ENCODE data around the gene RTKN2. TPM values are rescaled to one million over a fixed set of nuclear protein-coding genes. Genes with fewer than 3 reads are reported as not detected.

RTKN2 gene
- total RNA-seq, 4 donors from 2014 or later: 0.83 to 2.5 (median 0.94) TPM

GRCh38 chr10:62261666-62262065 lies 7.0 kb downstream of the RTKN2 start:
- no peaks in the 10 kb centered on the region for H3K27me3 ChIP-seq
- no peak for TF ChIP-seq POLR2A (IDR thresholded peaks at IDR 0.05)
- TF ChIP-seq POLR2AphosphoS5 (IDR thresholded peaks at IDR 0.05): no peak
- TF ChIP-seq CTCF (IDR thresholded peaks at IDR 0.05): no peak
- TF ChIP-seq EP300 (IDR thresholded peaks at IDR 0.05): no peak
- H3K4me3 ChIP-seq: no peak overlapping the region
- no peaks in the 10 kb centered on the region for H3K36me3 ChIP-seq
- H3K4me1 ChIP-seq: no peaks in the 10 kb centered on the region
- no peaks in the 10 kb centered on the region for H3K9me3 ChIP-seq
- no peak overlapping the region for H3K27ac ChIP-seq
- DNase-seq (ENCODE audit: low spot score in 2 of 2): no peak

- no peak for TF ChIP-seq POLR2A (IDR thresholded peaks at IDR 0.05)
- TF ChIP-seq POLR2AphosphoS5 (IDR thresholded peaks at IDR 0.05): no peak
- no peak for TF ChIP-seq CTCF (IDR thresholded peaks at IDR 0.05)
- no peak overlapping the region for H3K4me3 ChIP-seq
- H3K4me1 ChIP-seq: no peaks in the 10 kb centered on the region
- H3K36me3 ChIP-seq: no peaks in the 10 kb centered on the region
- 90% methylated on average over 1 of the region's 1 CpG for WGBS
- DNase-seq (ENCODE audit: low spot score in 2 of 2): no peak
- H3K27ac ChIP-seq: no peak overlapping the region
- no peaks in the 10 kb centered on the region for H3K9me3 ChIP-seq
- no peaks in the 10 kb centered on the region for H3K27me3 ChIP-seq
Observed at GRCh38 chr10:62259998-62260397, 8.6 kb downstream of the RTKN2 start.

GRCh38 chr10:62259456-62259855 lies 9.2 kb downstream of the RTKN2 start:
- no peaks in the 10 kb centered on the region for H3K9me3 ChIP-seq
- H3K27me3 ChIP-seq: no peaks in the 10 kb centered on the region
- TF ChIP-seq POLR2A (IDR thresholded peaks at IDR 0.05) (no peak), EP300 (IDR thresholded peaks at IDR 0.05) (no peak), POLR2AphosphoS5 (IDR thresholded peaks at IDR 0.05) (no peak), CTCF (IDR thresholded peaks at IDR 0.05) (no peak)
- DNase-seq (ENCODE audit: low spot score in 2 of 2): no peak
- no peaks in the 10 kb centered on the region for H3K4me1 ChIP-seq
- WGBS: 72% methylated on average over 4 of the region's 4 CpGs
- H3K4me3 ChIP-seq: no peak overlapping the region
- H3K36me3 ChIP-seq: no peaks in the 10 kb centered on the region
- no peak overlapping the region for H3K27ac ChIP-seq

GRCh38 chr10:62258926-62259325 lies 9.7 kb downstream of the RTKN2 start:
- Histone ChIP-seq H3K27ac (no peak overlapping the region), H3K36me3 (no peaks in the 10 kb centered on the region), H3K4me3 (no peak overlapping the region), H3K4me1 (no peaks in the 10 kb centered on the region), H3K27me3 (no peaks in the 10 kb centered on the region), H3K9me3 (no peaks in the 10 kb centered on the region)
- WGBS: 94% methylated on average over 3 of the region's 3 CpGs
- TF ChIP-seq CTCF (IDR thresholded peaks at IDR 0.05) (no peak), POLR2AphosphoS5 (IDR thresholded peaks at IDR 0.05) (no peak), POLR2A (IDR thresholded peaks at IDR 0.05) (no peak), EP300 (IDR thresholded peaks at IDR 0.05) (no peak)
- DNase-seq (ENCODE audit: low spot score in 2 of 2): no peak

- no peaks in the 10 kb centered on the region for H3K4me1 ChIP-seq
- no peak overlapping the region for H3K4me3 ChIP-seq
- H3K9me3 ChIP-seq: no peaks in the 10 kb centered on the region
- H3K27ac ChIP-seq: no peak overlapping the region
- no peaks in the 10 kb centered on the region for H3K36me3 ChIP-seq
- WGBS: 74% methylated on average over 1 of the region's 1 CpG
- no peak for TF ChIP-seq POLR2AphosphoS5 (IDR thresholded peaks at IDR 0.05)
- TF ChIP-seq POLR2A (IDR thresholded peaks at IDR 0.05): no peak
- no peak for TF ChIP-seq EP300 (IDR thresholded peaks at IDR 0.05)
- no peak for TF ChIP-seq CTCF (IDR thresholded peaks at IDR 0.05)
- no peak for DNase-seq (ENCODE audit: low spot score in 2 of 2)
- no peaks in the 10 kb centered on the region for H3K27me3 ChIP-seq
Observed at GRCh38 chr10:62253704-62254103, 14.9 kb downstream of the RTKN2 start.
